Activated CD4-positive, alpha-beta T cell treated with anti-CD3 and anti-CD28 coated beads, Interleukin-2, Interleukin-4, amounts not matched to agents 100 ng/mL and 50 ng/mL, durations not matched to agents 16 hours and 8 hours (primary cell): ENCODE measurements around the gene ZSCAN29.
"Not testable (repeated sequence)": the region's sequence is repeated elsewhere in the genome, so short reads cannot be mapped to it uniquely, and the experiment has no call there.

ENCODE experiments used
- DNase-seq: peaks from one replicate; pipeline ENCODE4 v3.0.0-alpha.2; 2020; ENCODE audit warnings: low spot score

ZSCAN29 gene

DNA sequence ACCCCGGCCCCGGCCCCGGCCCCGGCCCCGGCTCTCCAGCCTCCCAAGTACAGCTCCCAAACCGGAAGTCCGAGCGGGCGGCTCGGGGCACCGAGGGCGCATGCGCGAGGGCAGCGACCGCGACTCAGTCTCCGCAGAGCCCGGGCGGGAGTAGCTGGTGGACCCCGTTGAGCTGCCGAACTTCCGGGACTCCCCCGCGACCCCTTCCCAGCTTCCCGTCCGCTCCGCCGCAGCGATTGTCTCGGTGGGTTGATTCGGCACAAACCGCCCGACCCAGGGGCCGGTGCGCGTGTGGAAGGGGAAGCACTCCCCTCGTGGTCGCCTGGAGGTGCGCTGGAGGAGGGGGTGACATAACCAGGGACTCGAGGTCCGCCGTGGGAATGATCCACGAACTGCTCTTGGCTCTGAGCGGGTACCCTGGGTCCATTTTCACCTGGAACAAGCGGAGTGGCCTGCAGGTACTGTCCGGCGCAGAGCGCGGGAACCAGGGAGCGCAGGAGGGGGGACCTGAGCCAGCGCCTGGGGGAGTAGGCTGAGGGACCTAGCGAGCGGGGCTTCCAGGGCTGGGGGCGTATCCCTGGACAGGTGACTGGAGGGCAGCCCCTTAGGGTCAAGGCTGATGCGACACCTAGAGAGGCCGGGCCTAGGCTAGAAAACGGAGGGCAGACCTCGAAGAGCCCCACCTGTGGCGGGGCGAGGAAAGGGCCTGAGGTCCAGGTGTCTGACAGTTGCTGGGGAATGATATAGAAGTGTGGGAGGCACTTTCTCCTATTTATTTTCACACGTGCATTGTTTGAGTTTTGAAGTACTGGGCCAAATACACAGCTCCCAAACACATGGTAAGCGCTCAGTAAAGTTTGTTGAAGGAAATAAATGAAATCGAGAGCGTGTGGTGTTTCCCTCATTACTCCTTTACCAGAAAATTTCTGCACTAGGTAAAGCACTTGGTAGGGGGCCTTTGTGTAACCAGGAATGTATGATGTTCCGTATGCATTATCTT lies at the start of gene ZSCAN29, which contains the start of gene TUBGCP4:
TSS of gene ZSCAN29 (minus strand) at position 69 of the 1,000 bp plus-strand sequence. CDS start 1,130 bp downstream, outside the sequence.
TSS of gene TUBGCP4 (plus strand) at position 127 of the 1,000 bp plus-strand sequence. CDS start at position 381, 254 bp downstream.
- peak; percentile 85 for DNase-seq

DNA sequence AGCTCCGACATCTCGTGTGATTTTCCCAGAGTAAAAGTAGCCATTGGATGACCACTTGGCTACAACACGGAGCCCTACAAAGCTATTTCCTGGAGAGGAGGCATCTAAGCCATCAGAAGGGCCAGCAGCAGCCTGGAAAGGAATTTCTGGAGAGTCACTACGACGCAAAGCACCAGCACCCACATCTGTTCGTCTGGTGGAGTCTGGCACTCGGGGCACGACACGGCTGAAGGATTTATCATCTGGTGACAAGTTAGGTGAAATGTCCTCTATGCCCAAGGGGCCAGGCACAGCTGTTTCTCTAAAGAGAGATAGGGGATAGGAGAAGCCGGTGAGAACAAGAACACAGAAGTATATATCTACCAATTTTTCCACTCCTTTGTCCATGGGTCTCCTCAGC lies 49.6 kb upstream of the ZSCAN29 start:
- no peak for DNase-seq

DNA sequence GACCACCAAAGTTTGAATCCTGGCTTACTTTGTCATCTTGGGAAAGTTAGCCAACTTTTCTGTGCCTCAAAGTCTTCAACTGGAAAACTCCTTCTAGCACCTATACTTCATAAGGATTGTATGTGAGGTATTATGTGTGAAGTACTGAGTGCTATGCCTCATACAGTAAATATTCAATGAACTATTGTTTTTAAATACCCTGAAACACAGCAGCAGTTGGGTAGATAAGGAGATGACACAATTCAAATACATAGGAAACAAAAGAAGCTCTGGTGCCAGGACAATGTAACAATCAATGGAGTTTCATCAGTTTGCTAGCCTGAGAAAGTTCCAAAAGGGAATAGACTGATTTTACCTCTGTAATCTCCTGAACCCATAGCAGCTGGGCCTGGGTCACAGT lies 43.4 kb upstream of the ZSCAN29 start:
- no peak for DNase-seq

DNA sequence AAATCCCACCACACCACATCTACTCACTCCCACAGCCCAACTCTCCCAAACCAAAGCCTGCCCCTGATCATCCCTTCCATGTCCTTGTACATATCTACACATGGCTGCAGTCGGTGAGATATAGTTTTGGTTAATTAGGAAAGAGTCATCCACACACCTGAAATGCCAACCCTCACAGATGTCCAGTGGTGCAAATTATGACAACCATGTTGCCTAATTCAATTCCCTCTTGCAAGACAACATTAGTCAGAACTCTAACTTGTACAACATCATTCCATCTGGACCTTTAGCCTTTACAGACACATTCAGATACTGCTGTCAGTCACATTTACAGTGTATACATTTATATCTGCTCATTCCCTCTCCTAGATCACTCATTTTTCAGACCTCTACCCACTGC lies 41.3 kb upstream of the ZSCAN29 start:
- DNase-seq = no peak

DNA sequence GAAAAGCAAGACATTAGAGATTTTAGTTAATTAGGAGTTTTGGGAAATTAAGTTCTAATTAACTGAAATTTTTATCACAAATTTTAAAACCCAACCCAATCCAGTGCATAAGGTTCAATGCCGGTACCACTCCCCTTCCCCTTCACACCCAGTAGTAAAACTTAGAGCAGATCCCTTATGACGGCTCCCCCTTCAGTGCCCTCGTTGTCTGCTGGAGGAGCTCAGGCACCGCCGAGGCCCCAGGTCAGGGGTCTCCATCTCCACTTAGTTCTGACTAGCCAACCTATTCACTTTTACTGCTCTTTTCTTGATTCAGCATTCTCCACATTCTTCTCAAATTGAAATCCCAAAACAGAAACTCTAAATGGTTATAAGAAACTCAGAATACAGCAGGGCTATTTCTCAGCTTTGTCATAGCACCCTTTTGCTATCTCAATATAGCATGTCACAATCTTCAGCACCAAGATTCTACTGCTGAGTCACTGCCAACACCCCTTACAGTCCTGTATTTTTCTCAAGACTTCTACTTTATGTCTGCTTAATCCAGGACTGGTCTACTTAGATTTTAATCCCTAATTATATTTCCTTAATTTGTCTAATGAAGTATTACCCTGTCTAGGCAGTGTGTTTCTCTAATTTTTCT lies 39.9 kb upstream of the ZSCAN29 start:
- no peak for DNase-seq

DNA sequence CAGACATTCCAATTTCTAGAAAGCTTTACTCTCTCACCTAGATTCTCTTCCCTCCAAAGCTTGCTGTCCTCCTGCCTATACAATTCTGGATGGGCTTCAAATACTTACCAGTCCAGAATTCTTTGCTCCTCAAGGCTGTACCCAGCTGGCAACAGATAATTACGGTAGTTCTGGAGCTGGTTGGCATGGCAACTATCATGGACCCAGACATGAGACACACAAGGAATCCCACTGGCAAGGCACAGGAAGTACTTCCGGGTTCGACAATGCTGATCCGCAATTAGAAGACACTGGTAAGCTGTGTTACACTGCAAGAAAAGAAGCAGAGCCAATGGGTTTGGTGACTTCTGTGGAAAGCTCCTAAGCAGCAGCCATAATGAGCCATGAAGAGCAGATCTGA lies 37.9 kb upstream of the ZSCAN29 start:
- no peak for DNase-seq

DNA sequence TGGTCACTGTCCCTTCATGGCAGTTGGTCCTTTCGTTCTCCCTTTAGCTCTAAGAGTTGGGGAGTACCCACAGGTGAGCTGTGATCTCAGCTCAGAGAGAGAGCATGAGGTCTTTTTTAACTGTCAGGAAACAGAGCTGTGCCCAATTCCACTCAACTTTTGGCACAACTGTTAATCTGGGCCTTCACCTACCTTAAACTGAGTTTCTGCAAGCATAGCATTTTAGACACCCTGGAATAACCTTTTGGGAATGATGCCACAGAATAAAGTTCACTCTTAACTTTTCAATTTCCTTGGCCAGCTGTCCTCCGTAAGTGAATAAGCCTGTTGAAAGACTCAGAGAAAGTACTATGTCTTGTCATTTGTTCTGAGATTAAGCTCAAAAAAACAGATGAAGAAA lies 36.0 kb upstream of the ZSCAN29 start:
- no peak for DNase-seq

DNA sequence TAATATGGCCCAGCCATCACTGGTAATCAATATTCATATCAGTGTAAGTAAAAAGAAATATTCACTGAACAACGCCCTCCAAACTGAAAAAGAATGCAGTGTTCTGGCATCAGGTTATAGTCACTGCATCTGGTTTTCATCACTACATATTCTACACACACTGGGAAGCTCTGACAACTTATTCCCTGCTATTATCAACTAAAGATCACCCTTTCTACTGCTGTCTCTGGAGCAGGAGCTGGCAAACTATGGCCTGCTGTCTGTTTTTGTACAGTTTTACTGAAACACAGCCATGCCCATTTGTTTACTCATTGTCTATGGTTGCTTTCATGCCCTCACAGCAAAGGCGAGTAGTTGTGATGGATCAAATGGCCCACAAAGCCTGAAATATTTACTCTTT lies 35.3 kb upstream of the ZSCAN29 start:
- DNase-seq = no peak

DNA sequence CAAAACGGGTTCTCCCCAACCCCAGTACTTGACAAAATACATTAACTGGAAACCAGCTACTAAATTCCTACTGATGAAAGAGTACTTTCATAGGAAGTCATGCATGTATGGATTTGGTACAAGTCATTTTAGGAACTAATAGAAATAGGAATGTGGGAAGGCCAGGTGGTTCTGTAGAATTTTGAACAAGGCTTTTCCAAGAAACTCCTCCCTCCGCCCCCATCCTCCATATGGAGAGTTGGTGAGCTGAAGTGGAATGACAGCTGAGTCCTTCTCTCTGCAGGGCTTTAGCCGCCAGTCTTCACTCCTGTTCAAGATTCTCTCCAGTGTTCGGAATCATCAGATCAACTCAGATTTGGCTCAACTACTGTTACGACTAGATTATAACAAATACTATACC lies 33.3 kb upstream of the ZSCAN29 start:
- no peak for DNase-seq

DNA sequence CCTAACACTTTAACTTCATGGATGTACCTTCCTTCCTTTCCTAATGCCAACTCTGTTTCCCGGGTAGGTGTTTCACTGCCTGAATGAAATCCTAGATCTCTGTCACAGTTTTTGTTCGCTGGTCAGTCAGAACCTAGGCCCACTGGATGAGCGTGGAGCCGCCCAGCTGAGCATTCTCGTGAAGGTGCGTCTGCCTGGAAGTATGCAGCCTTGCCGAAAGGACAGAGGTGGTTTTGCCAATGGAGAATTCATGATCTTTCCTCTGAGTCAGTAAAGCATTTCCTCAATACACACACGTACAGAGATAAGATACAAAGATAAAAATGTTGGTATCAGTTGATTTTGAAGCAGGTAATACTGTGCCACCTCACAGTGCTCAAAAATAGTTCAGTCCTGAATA lies 32.8 kb upstream of the ZSCAN29 start:
- DNase-seq = no peak

DNA sequence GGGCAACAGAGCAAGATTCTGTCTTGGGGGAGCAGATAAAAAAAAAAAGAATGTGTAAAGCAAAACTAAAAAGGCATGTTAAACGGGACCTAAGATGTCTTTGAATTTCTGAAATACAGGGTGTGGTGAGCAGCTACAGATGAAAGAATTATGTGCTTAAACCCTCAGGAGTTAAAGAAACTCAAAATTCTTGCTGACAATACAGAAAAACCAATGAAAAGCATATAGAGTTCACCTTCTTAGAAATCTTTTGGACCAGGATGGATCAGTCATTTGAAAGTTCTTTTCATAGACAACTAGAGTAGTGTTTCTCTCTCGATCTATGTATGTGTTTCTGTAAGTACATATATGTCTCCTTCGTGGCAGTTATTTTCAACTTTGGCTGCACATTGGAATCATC lies 31.4 kb upstream of the ZSCAN29 start:
- no peak for DNase-seq

DNA sequence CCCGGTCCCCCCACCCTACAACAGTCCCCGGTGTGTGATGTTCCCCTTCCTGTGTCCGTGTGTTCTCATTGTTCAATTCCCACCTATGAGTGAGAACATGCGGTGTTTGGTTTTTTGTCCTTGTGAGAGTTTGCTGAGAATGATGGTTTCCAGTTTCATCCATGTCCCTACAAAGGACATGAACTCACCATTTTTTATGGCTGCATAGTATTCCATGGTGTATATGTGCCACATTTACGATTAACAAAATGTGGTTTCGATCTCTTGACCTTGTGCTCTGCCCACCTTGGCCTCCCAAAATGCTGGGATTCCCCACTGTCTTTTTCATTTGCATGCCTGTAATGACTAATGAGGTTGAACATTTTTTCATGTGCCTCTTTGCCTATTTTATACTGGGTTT lies 22.7 kb upstream of the ZSCAN29 start:
- not testable (repeated sequence) for DNase-seq

DNA sequence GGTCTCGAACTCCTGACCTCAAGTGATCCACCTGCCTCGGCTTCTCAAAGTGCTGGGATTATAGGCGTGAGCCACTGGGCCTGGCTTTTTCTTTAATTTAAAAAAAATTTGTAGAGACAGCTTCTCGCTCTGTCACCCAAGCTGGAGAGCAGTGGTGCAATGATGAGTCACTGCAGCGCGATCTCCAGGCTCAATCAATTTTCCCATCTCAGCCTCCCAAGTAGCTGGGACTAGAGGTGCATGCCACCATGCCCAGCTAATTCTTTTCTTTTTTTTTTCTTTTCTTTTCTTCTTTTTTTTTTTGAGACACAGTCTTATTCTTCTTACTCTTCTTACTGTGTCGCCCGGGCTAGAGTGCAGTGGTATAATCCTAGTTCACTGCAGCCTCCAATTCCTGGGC lies 19.9 kb upstream of the ZSCAN29 start:
- no peak for DNase-seq

DNA sequence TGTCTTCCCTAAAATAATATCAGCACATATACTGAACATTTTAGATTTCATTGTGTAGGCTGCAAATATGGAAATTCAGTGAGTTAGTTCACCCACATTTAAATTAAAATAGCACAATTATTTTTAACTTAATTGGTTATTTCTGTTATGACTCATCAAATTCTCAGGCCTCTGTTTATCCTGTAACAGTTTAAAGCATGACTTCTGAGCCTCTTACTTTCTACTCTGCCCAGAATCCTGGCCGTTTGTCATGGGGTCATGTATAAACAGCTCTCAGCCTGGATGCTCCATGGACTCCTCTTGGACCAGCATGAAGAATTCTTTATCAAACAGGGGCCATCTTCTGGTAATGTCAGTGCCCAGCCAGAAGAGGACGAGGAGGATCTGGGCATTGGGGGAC lies 12.2 kb upstream of the ZSCAN29 start:
- no peak for DNase-seq

DNA sequence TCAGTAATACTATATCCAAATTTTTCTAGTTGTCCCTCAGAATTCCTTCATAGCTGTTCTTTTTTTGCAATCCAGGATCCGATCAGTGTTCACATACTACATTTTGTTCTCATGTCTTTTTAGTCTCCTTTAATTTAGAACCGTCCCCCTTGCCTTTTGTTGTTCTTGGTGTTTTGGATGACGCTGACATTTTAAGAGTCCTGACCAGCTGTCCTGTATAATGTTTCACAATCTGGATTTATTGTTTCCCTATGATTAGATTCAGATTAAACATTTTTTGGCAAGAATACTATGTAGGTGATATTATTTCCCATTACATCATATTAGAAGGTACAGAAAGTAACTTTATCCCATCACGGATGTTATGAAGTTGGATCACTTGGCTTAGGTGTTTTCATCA lies 11.5 kb upstream of the ZSCAN29 start:
- DNase-seq = no peak

DNA sequence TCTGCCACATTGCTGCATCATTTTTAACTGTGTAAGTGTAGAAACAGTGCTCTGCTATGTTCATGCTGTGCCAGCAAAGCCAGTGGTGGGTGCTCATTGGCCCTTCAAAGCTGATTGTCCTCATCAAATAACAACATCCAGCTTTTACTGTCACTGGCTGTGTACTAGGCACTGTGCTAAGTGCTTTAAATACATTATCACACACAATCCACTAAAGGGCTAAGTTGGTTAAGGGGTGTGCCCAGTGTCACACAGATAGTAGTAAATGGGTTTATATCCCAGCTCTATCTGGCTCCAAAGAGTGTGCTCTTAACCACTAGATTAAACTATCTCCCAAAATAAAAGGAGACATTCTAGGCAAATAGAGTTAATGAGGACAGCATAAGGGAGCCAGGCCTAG lies 7.8 kb upstream of the ZSCAN29 start:
- DNase-seq = no peak

DNA sequence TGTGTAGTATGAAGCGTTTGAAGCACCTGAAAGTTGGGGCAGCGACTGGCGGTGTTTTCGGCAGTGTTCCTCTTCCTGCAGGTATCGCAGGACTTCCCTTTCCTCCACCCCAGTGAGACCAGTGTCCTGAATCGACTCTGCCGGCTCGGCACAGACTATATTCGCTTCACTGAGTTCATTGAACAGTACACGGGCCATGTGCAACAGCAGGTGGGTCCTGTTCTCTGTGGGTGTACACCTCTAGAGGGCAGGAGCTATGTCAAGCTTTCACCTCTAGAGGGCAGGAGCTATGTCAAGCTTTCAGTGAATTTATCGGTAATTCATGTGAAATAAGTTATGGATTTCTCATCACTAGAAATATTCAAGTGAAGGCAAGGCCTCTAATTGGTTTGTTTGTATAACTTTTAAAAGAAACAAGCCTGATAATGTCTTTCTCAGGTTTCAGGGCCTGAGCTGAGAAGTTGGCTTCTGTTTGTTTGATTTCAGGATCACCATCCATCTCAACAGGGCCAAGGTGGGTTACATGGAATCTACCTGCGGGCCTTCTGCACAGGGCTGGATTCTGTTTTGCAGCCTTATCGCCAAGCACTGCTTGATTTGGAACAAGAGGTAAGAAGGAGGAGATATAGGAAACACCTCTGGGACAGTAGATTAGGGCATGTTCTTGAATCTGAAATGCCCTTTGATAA lies 5.3 kb upstream of the ZSCAN29 start:
- peak; percentile 39 for DNase-seq

DNA sequence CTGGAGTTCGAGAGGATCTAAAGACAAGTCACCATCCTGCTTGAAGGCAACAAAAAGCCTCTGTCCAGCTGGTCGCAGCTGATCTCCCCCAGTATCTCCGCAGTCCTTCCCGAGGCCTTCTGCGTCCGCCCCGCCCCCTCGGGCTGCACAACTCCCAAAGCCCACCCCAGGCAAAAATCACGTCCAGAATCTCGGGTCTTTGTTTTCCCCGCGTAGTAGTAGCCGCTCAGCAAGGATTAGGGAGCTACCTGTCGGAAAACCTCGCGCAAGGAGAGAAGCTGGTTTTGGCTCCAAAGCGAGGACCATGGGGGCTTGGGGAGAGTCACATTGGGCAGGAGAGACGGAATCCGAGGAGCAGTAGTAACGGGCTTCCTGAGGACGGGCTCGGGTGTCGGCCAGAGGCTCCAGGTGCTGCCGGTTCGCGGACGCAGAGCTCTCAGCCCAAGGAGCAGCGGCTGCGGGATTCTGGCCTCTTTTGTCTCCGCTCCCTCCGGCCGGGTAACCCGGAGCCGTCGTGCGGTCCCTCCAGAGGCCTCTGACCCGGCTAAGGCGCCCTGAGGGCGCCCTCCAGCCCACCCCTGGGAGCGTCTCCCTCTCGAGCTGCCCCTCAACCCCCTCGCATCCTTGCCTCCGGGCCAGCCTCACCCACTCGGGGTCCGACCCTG lies 401 bp downstream of the ZSCAN29 start:
- no peak for DNase-seq

DNA sequence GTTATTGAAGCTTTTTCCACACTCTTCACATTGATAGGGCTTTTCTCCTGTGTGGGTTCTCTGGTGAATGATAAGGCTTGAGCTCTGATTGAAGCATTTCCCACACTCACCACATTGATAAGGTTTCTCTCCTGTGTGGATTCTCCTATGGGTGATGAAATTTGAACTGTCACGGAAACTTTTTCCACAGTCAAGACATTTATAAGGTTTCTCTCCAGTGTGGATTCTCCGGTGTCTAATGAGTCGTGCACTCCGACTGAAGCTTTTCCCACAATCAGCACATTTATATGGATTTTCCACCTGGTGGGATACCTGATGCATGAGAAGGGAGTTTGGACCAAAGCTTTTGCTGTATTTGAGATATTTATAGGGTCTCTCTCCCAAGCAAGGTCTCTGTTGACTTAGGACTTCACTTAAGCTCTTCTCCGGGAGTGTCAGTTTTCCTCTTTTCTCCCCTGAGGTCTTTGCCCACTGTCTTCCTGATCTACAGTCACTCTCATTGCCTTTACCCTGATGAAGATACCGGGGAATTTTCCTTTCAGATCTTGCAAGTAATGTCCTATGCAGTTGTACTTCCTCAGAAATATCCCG lies 9.4 kb downstream of the ZSCAN29 start:
- no peak for DNase-seq

DNA sequence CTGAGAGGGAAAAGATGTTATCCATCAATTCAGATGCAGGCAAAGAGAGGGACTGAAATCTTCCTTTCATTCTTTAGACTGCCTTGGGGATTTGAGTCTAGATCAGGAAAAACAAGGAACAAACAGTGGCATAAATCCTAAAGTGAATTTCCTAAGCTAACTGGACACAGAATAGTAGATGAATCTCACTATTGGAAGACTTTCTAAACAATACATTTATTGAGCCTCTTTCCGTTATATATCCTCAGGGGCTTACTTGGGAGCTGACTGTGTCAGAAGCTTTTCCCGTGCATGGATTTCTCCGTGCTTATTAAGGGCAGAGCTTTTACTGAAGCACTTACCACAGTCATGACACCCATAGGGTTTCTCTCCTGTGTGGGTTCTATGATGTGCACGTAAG lies 10.0 kb downstream of the ZSCAN29 start:
- no peak for DNase-seq

DNA sequence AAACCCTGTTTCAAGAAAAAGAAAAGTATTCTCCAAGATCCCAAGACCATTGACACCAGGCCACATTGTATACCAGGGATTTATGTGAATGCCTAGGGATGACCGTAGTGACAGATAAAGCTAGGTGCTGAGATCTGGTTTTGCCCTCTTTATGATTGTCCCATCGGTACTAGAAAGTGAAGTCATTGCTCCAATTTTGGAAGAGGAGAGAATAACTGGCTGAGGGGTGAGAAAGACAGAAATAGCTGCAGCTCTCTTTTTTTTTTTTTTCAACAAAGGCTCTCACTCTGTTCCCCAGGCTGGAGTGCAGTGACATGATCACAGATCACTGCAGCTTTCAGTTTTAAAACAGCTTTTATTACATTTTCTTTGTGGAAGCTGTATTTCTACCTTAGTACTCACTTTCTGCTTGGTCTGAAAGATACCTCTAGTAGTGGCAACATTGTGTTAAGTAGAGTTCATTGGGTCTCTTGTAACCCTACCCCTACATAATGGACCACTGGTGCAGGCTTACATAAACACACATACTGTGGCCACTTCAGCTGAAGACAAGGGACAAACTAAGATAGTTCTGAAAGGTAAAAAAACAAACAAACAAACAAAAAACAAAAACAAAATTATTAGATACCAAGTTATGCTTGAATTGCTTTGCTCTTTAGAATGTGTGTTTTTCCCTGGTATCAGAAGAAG lies 18.0 kb downstream of the ZSCAN29 start:
- no peak for DNase-seq
